HG02970 (cell line): Measurements from ENCODE around the gene IGSF8.
A peak's percentile ranks its signal among the peaks of the same experiment; 100 is the strongest.

Source experiments
- ATAC-seq: cut with Tn5 transposase; IDR thresholded peaks from one replicate; pipeline ENCODE4 v1.9.1; 2021; ENCODE audit warnings: mild to moderate bottlenecking, moderate library complexity, moderate number of reproducible peaks; ENCODE audit not compliant: unreplicated experiment, low FRiP score

IGSF8 gene, protein sequence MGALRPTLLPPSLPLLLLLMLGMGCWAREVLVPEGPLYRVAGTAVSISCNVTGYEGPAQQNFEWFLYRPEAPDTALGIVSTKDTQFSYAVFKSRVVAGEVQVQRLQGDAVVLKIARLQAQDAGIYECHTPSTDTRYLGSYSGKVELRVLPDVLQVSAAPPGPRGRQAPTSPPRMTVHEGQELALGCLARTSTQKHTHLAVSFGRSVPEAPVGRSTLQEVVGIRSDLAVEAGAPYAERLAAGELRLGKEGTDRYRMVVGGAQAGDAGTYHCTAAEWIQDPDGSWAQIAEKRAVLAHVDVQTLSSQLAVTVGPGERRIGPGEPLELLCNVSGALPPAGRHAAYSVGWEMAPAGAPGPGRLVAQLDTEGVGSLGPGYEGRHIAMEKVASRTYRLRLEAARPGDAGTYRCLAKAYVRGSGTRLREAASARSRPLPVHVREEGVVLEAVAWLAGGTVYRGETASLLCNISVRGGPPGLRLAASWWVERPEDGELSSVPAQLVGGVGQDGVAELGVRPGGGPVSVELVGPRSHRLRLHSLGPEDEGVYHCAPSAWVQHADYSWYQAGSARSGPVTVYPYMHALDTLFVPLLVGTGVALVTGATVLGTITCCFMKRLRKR

DNA sequence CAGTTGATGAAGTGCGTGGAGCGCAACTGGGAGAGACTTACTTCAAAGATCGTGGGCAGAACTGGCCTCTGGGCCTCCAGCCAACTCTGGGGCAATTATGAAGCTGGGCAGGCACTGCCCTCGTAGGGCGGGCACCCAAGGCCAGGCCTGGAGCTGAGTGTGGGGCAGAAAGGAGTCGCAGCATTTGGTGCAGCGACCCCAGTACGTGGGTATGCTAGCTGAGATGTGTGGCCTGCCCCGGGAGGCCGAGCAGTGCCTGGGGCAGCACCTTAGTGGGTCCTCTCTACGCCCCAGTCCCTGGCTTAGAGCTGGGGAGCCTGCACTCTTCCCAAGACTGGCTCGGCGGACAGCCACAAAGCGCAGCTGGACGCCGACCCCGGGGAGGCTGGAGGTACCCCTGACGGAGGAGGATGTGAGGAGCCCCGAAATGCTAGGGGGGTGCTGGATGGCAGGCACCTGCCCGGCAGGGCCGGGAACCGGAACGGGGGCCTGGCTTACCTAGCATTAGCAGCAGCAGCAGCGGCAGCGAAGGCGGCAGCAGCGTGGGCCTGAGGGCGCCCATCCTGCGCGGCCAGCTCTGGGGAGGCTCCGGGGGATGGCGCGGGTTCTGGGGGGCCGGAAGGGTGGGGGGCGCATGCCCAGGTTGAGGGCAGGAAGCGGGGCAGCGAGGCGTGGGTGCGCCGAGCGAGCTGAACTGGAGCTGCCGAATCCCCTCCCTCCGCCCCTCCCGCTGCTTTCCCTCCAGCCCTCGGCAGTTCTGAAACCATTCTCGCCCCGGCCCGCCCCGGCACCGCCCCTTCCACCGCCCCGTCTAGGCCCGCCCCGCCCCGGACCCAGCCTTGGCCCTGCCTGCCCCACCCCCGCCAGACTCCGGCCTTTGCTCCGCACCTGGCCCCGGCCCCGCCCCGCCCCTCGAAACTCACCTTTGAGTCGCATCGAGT is at the start of gene IGSF8:
IGSF8 (minus strand) TSS at position 709 of the 941 bp plus-strand sequence; CDS start at position 562, 147 bp downstream.
- ATAC-seq: peak; percentile 51

DNA sequence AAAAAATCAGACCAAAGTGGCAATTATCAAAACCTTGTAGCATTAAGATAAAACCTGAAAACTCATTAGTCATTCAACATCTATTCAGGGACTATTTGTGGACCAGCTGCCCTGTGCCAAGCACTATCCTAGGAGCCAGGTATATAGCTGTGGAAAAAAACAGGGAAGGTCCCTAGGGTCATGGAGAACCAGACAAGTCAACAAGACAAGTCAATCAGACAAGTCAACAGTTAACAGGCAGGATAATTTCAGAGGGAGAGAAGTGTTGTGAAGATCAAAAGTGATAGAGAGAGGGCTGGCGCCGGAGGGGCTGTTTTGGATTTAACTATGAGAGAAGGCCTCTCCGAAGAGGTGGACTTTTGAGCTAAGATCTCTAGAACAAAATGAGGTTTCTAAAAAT is 49.7 kb upstream of the IGSF8 start:
- ATAC-seq: no peak

DNA sequence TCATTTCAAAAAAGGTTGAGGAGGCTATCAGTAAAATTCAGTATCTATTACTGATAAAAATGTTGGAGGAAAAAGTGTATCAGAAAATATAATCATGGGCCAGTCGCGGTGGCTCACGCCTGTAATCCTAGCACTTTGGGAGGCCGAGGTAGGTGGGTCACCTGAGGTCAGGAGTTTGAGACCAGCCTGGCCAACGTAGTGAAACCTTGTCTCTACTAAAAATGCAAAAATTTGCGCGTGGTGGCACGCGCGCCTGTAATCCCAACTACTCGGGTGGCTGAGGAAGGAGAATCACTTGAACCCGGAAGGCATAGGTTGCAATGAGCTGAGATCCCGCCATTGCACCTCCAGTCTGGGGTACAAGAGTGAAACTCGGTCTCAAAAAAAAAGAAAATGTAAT is 47.7 kb upstream of the IGSF8 start:
- no peak for ATAC-seq

DNA sequence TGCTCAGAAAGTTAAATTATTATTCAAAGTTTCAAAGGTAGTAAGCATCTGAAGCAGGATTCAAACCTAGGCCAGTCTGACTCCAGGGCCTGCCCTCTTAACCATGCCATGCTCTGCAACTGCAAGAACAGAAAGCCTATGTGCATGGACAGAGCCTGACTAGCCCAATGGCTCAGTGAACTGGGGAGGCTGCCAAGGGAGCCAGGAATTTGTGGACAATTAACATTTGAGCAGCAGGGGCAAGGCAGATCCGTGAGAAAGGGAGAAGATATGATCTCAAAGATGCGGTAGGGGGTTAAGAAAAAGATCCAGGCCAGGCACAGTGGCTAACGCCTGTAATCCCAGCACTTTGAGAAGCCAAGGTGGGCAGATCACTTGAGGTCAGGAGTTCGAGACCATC is 46.5 kb upstream of the IGSF8 start:
- no peak for ATAC-seq

DNA sequence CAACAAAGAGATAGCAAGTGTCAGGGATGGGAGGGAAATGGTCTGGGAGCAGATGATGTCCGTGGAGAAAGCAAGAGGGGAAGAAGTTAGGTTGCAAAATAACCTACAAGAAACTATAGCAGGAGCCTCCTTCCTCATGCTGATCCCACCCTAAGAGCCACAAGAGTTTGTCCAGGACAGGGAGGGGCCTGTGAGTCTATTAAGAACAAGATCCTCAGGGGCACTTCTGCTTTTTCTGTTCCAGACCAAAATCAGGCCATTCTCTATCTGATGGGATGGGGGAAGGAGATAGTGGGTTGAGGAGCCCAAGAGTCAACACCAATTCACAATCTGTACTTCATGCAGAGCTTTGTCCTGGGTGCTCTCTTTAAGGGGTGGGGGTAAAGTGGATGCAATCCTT is 45.3 kb upstream of the IGSF8 start:
- ATAC-seq: no peak

DNA sequence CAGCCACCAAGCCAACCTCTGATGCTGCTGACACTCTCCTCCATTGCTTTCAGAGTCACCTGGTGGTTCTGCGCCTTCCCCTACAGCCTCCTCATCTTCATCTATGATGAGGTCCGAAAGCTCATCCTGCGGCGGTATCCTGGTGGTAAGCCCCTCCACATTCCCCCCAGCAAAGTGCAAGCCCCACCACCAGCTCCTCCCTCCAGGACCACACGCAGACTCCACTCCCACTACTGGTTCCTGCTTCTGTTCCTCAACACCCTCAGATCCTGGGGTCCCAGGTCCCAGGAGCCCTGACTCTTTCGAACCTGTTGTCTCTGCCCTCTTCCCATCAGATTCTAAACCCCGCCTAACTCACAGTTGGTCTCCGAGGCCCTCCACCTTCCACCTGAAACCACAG is 41.4 kb upstream of the IGSF8 start:
- ATAC-seq: no peak

DNA sequence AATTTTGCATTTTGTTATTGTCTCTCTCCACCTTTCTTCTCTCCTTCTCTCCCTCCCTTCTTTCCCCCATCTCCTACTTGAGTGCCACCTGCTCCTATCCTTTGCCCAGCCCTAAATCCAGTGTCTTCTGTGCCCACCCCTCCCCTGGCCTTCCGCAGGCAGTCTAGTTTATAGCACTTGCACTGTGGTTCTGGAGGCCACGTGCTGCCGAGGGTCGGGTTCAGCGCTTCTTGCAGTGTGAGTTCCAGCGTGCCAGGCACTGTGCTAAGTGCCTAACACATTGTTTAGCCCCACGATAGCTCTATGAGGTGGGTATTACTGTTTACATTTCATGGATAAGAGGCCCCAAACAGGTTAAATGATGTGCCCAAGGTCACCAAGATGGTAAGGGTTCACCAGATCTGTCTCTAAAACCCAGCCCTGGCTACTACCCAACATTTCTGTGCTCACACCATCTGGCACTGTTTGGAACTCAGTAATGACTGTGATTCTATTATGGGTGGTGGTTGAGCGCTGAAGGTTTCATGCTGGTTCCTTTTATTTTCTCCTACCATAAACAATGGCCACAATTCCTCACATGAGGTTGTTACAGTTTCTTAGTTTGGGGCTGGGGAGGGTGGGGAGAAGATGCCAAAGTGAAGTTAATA is 38.9 kb upstream of the IGSF8 start:
- ATAC-seq: no peak

DNA sequence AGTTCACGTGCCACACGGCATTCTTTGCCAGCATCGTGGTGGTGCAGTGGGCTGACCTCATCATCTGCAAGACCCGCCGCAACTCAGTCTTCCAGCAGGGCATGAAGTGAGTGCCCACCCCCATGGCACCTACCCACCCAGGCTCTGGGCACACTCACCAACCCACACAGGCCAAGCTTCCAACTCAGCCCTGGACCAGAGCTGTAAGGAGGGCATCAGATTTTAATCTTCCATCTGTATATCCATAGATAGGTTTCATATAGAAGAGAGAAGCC is 38.4 kb upstream of the IGSF8 start:
- ATAC-seq: no peak

DNA sequence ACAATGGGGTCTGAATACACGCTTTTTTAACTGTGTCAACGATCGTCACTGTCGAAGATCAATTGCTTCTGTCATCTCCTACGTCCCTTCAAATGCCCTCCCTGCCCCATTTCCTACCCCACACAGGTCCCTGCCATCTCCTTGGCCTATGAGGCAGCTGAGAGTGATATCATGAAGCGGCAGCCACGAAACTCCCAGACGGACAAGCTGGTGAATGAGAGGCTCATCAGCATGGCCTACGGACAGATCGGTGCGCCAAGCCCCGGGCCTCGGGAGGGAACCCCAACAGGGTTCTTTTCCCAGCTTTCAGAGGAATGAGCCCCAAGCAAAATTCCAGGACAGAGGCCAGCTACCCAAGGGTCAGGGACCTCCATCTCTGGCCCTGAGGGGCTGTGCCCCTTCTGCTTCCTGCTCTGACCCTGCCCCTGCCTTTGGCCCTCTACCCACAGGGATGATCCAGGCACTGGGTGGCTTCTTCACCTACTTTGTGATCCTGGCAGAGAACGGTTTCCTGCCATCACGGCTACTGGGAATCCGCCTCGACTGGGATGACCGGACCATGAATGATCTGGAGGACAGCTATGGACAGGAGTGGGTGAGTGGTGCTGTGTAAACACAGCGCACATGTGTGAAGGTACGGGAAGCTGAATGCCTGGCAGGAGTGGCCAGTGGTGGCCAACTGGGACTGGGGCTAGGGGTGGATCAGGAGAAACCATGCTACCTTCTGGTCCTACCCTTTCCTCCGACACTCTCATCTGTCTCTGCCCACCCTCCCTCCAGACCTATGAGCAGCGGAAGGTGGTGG is 37.9 kb upstream of the IGSF8 start:
- no peak for ATAC-seq

DNA sequence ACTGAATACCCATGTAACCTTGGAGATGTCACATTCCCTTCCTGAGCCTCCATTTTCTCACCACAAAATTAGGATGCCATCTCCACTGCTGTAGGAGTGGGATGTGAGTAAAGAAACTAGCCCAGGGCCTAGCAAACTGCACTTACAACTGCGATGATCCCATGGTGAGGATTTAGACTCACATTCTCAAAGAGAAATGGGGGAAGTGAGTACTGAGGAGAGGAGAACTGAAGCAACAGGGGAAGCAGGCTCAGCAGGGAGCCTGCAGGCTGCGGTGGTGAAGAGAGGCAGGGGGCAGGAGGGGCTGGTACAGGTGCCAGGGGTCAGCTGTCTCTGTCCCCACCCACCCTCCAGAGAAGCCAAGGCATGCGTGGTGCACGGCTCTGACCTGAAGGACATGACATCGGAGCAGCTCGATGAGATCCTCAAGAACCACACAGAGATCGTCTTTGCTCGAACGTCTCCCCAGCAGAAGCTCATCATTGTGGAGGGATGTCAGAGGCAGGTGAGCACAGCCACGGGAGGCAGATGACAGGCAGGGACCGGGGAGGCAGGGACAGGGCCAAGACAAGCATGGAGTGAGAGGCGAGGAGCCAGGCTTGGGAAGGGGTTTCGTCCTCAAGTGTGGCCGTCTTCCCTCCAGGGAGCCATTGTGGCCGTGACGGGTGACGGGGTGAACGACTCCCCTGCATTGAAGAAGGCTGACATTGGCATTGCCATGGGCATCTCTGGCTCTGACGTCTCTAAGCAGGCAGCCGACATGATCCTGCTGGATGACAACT is 36.6 kb upstream of the IGSF8 start:
- ATAC-seq: no peak

DNA sequence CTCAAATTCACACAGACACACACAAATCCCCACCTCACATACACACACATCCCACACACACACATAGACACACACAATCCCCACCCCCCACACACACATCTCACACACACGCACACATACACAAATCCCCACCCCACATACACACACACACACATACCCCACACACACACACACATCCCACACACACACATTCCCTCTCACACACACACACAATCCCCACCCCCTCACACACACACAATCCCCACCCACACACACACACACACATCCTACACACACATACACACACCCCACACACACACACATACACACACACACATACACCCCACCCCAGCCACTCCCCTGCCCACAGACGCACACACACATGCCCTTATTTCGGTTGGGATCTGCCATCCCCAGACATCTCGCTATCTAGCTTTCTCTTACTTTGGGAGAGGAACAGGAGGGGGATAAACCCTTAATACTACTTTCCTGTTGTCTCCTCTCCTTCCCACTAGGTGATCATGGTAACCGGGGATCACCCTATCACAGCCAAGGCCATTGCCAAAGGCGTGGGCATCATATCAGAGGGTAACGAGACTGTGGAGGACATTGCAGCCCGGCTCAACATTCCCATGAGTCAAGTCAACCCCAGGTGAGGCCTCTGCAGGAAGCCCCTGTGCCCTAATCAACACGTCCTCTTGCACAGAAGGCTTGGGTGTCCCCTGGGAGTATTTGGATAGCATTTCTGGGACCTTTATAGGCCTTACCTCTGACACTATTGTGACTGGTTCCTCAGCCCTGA is 35.8 kb upstream of the IGSF8 start:
- no peak for ATAC-seq

DNA sequence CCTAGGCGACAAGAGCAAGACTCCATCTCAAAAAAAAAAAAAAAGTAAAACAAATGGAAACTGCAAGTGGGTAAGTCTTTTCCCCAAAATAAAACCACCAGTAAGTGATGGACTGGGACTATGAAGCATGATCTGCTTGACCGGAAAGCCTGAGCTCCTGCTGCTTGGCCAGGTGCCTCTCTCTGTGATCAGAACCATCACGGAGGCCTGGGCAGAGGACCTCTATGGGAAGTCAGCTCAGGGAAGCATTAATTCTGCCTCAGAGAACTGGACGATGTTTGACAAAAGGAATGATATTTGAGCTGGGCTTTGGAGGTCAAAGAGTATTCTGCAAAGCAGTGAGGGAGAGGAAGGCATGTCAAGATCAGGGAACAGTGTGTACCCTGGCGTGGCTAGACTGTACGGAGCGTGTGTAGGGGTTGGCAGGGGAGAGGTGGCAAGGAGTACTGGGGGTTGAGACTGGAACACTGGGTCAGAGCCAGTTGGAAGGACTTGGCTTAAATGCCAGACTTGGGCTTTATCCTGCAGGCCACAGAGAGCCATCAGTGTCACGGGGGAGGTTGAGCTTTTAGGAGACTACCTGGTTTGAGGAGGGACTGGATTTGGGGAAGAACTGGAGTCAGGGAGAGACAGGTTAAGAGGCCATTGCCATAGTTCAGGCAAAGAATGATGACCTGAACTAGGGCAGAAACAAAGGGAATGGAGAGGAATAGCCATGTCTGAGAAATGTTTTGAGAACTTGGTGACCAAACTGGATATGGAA is 33.6 kb upstream of the IGSF8 start:
- no peak for ATAC-seq

DNA sequence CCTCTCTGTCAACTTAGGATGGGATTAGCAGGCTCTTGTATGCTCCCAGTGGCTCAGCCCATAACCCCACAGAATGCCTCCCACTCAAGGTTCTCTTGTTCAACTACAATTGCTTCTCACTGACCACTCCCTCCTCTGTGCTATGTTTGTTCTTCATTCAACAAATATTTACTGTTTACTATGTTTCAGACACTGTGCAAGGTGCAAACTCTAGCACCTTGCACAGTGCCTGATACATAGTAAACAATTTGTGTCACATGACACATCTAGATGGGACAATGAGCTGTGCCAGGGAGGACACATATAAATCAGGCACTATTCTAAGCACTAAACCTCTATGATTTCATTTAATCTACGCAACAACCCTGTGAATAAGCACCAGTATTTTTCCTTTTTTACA is 32.5 kb upstream of the IGSF8 start:
- no peak for ATAC-seq

DNA sequence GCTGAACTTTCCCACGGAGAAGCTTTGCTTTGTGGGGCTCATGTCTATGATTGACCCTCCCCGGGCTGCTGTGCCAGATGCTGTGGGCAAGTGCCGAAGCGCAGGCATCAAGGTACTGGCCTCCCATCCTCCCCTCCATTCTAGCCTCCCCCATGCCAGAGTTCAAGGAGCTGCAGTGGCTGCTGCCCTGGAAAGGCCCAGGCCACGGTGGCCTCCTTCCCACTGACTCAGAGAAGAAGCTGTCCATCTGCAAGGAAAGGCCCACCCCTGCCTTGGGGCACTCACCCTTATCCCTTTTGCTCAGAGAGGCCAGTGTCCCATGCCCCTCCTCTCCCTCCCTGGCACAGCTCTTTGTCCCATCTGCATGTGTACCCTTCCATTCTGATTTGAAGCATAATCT is 32.1 kb upstream of the IGSF8 start:
- no peak for ATAC-seq

DNA sequence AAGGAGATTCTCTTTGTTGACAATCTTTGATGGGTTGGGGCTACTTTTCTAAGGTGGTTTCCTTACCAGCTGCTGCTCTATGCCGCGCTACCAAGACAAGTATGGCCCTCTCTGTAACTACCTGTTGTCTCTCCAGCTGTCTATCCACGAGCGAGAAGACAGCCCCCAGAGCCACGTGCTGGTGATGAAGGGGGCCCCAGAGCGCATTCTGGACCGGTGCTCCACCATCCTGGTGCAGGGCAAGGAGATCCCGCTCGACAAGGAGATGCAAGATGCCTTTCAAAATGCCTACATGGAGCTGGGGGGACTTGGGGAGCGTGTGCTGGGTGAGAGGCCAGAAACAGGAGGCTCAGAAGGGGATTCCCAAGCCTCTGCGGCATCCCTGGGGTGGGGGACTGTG is 31.5 kb upstream of the IGSF8 start:
- no peak for ATAC-seq

DNA sequence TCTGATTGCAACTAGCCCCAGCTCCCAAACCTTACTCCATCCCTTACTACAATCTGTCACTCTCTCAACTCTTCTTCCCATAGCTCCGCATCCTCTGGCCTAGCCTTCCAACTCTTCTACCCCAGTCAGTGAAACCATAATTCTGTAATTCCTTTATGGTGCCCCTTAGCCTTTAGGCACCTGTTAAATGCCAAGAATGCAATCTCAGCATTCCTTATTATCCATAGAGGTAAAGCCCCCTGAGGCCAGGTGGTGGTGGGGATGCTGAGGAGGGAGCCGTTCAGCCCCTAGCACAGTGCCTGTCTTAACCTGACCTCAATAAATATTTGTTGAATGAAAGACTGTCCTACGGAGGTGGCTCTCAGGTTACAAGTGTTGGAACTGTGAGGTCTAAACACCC is 31.1 kb upstream of the IGSF8 start:
- ATAC-seq: no peak

DNA sequence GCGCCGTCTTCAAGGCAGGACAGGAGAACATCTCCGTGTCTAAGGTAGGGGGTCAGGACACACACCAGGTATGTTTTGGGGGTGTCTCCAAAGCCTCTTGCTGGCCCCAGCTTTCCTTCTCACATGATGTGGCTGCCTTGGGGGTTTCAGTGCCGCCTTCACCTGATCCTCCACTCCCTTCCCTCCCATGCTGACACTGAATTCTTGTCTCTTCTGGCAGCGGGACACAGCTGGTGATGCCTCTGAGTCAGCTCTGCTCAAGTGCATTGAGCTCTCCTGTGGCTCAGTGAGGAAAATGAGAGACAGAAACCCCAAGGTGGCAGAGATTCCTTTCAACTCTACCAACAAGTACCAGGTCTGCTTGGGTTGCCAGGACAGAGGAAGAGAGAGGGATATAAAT is 30.6 kb upstream of the IGSF8 start:
- no peak for ATAC-seq

DNA sequence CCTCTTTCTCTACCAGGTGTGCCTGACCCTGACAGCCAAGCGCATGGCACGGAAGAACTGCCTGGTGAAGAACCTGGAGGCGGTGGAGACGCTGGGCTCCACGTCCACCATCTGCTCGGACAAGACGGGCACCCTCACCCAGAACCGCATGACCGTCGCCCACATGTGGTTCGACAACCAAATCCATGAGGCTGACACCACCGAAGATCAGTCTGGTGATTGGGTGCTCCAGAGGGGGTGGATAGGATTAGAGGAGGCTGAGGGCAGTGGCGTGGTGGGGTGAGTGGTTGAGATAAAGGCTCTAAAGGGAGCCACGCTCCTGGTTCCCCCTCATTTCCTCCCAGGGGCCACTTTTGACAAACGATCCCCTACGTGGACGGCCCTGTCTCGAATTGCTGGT is 30.2 kb upstream of the IGSF8 start:
- ATAC-seq: no peak
